Activated CD4-positive, alpha-beta memory T cell treated with anti-CD3 and anti-CD28 coated beads for 36 hours (primary cell): ENCODE measurements around the gene MAGI3. TPM values are rescaled to one million over a fixed set of nuclear protein-coding genes. Genes with fewer than 3 reads are reported as not detected.

Source experiments
- CTCF ChIA-PET: fragments of 350-600 bp; sonication (Branson Sonifier 250); formaldehyde crosslinking; loops from one replicate; lab custom pipeline; 2021; ENCODE audit warnings: antibody characterized with exemption, inconsistent platforms; lab: Charles Lee
- POLR2A ChIA-PET: fragments of 350-600 bp; sonication (Branson Sonifier 250); formaldehyde crosslinking; loops from one replicate; lab custom pipeline; 2021; ENCODE audit warnings: antibody characterized with exemption; lab: Charles Lee
- DNase-seq: peaks from one replicate; pipeline ENCODE4 v3.0.0-alpha.2; 2020
- H3K27ac Mint-ChIP-seq: one replicate; pipeline ENCODE4 v1.8.0; 2021; ENCODE audit warnings: mixed read lengths
- H3K27me3 Mint-ChIP-seq: one replicate; pipeline ENCODE4 v1.8.0; 2021; ENCODE audit warnings: mixed read lengths
- H3K36me3 Mint-ChIP-seq: one replicate; pipeline ENCODE4 v1.8.0; 2021; ENCODE audit warnings: mixed read lengths
- H3K4me1 Mint-ChIP-seq: one replicate; pipeline ENCODE4 v1.8.0; 2021; ENCODE audit warnings: low read depth, mixed read lengths
- H3K4me3 Mint-ChIP-seq: one replicate; pipeline ENCODE4 v1.8.0; 2021; ENCODE audit warnings: mild to moderate bottlenecking, mixed read lengths
- H3K9me3 Mint-ChIP-seq: one replicate; pipeline ENCODE4 v1.8.0; 2021; ENCODE audit warnings: mixed read lengths
- intact Hi-C: fragments of 100-400 bp; cut with micrococcal nuclease; formaldehyde crosslinking; loops from one replicate; pipeline ENCODE4 v1.15.1; 2023
- total RNA-seq, 2 experiments: library from RNA; stranded (reverse); gene quantifications; one replicate each; pipeline ENCODE4 v1.2.3, GENCODE V29; 2021

The MAGI3 gene
- total RNA-seq, 2 experiments from 2014 or later = 7.3 to 7.4 TPM

- peaks cover 6% of the 10 kb centered on the region for H3K36me3 Mint-ChIP-seq
- DNase-seq = no peak
- ChIA-PET POLR2A (no interaction called here), CTCF (interaction anchor here (0.6 kb wide), 1 partner anchor 224 kb away, joined by 3 read pairs; no protein-coding TSS in a partner anchor)
- no peaks in the 10 kb centered on the region for H3K4me1 Mint-ChIP-seq
- no peak overlapping the region for H3K27ac Mint-ChIP-seq
- intact Hi-C loops = no loop called here
- H3K27me3 Mint-ChIP-seq = no peaks in the 10 kb centered on the region
- no peak overlapping the region for H3K4me3 Mint-ChIP-seq
- no peaks in the 10 kb centered on the region for H3K9me3 Mint-ChIP-seq
Measured at GRCh38 chr1:113616156-113616555, 225.8 kb downstream of the MAGI3 start.

- H3K27me3 Mint-ChIP-seq = no peaks in the 10 kb centered on the region
- no peak for DNase-seq
- H3K27ac Mint-ChIP-seq = no peak overlapping the region
- H3K4me3 Mint-ChIP-seq = no peak overlapping the region
- no peaks in the 10 kb centered on the region for H3K4me1 Mint-ChIP-seq
- H3K36me3 Mint-ChIP-seq = peaks cover 10% of the 10 kb centered on the region
- ChIA-PET POLR2A (no interaction called here), CTCF (no interaction called here)
- intact Hi-C loops = no loop called here
- no peaks in the 10 kb centered on the region for H3K9me3 Mint-ChIP-seq
Measured at GRCh38 chr1:113617438-113618141, 227.3 kb downstream of the MAGI3 start.

GRCh38 chr1:113628997-113629396 lies 238.7 kb downstream of the MAGI3 start:
- intact Hi-C loops = no loop called here
- CTCF ChIA-PET = no interaction called here
- Mint-ChIP-seq H3K9me3 (peaks cover 33% of the 10 kb centered on the region), H3K36me3 (peaks cover 36% of the 10 kb centered on the region), H3K27me3 (no peaks in the 10 kb centered on the region), H3K27ac (no peak overlapping the region), H3K4me1 (no peaks in the 10 kb centered on the region), H3K4me3 (no peak overlapping the region)
- POLR2A ChIA-PET = interaction anchor here (0.6 kb wide), 1 partner anchor 426 kb away, joined by 3 read pairs; no protein-coding TSS in a partner anchor
- no peak for DNase-seq

- no peaks in the 10 kb centered on the region for H3K27me3 Mint-ChIP-seq
- peaks cover 30% of the 10 kb centered on the region for H3K9me3 Mint-ChIP-seq
- DNase-seq = no peak
- POLR2A ChIA-PET = no interaction called here
- no peaks in the 10 kb centered on the region for H3K4me1 Mint-ChIP-seq
- no peak overlapping the region for H3K27ac Mint-ChIP-seq
- intact Hi-C loops = no loop called here
- CTCF ChIA-PET = no interaction called here
- no peak overlapping the region for H3K4me3 Mint-ChIP-seq
- H3K36me3 Mint-ChIP-seq = peaks cover 33% of the 10 kb centered on the region
Measured at GRCh38 chr1:113630340-113631327, 240.3 kb downstream of the MAGI3 start.

GRCh38 chr1:113641396-113641795 lies 251.1 kb downstream of the MAGI3 start:
- ChIA-PET POLR2A (no interaction called here), CTCF (no interaction called here)
- H3K36me3 Mint-ChIP-seq = peaks cover 5% of the 10 kb centered on the region
- no peaks in the 10 kb centered on the region for H3K9me3 Mint-ChIP-seq
- H3K4me3 Mint-ChIP-seq = no peak overlapping the region
- H3K4me1 Mint-ChIP-seq = no peaks in the 10 kb centered on the region
- H3K27me3 Mint-ChIP-seq = no peaks in the 10 kb centered on the region
- H3K27ac Mint-ChIP-seq = no peak overlapping the region
- no peak for DNase-seq
- intact Hi-C loops = no loop called here

- intact Hi-C loops = no loop called here
- no peak for DNase-seq
- no peaks in the 10 kb centered on the region for H3K27me3 Mint-ChIP-seq
- no peak overlapping the region for H3K27ac Mint-ChIP-seq
- H3K9me3 Mint-ChIP-seq = no peaks in the 10 kb centered on the region
- ChIA-PET CTCF (no interaction called here), POLR2A (no interaction called here)
- no peaks in the 10 kb centered on the region for H3K4me1 Mint-ChIP-seq
- H3K36me3 Mint-ChIP-seq = peaks cover 8% of the 10 kb centered on the region
- H3K4me3 Mint-ChIP-seq = no peak overlapping the region
Measured at GRCh38 chr1:113647164-113647563, 256.8 kb downstream of the MAGI3 start.

GRCh38 chr1:113648478-113648877 lies 258.2 kb downstream of the MAGI3 start:
- ChIA-PET CTCF (no interaction called here), POLR2A (no interaction called here)
- Mint-ChIP-seq H3K4me1 (no peaks in the 10 kb centered on the region), H3K4me3 (no peak overlapping the region), H3K27me3 (no peaks in the 10 kb centered on the region), H3K36me3 (peaks cover 8% of the 10 kb centered on the region), H3K9me3 (no peaks in the 10 kb centered on the region), H3K27ac (no peak overlapping the region)
- no peak for DNase-seq
- intact Hi-C loops = no loop called here

- no peaks in the 10 kb centered on the region for H3K9me3 Mint-ChIP-seq
- ChIA-PET POLR2A (no interaction called here), CTCF (no interaction called here)
- H3K36me3 Mint-ChIP-seq = no peaks in the 10 kb centered on the region
- H3K4me1 Mint-ChIP-seq = no peaks in the 10 kb centered on the region
- intact Hi-C loops = no loop called here
- no peak for DNase-seq
- no peak overlapping the region for H3K4me3 Mint-ChIP-seq
- H3K27ac Mint-ChIP-seq = no peak overlapping the region
- H3K27me3 Mint-ChIP-seq = no peaks in the 10 kb centered on the region
Measured at GRCh38 chr1:113652771-113653170, 262.5 kb downstream of the MAGI3 start.

GRCh38 chr1:113653741-113654140 lies 263.4 kb downstream of the MAGI3 start:
- CTCF ChIA-PET = no interaction called here

GRCh38 chr1:113654883-113655282 lies 264.6 kb downstream of the MAGI3 start:
- Mint-ChIP-seq H3K27me3 (no peaks in the 10 kb centered on the region), H3K4me1 (no peaks in the 10 kb centered on the region), H3K36me3 (peaks cover 1% of the 10 kb centered on the region), H3K9me3 (no peaks in the 10 kb centered on the region), H3K4me3 (no peak overlapping the region), H3K27ac (no peak overlapping the region)
- ChIA-PET POLR2A (no interaction called here), CTCF (no interaction called here)
- DNase-seq = no peak
- intact Hi-C loops = no loop called here

More at GRCh38 chr1:113653741-113654140, 263.4 kb downstream of the MAGI3 start:
- Mint-ChIP-seq H3K27me3 (no peaks in the 10 kb centered on the region), H3K4me3 (no peak overlapping the region), H3K27ac (no peak overlapping the region), H3K4me1 (no peaks in the 10 kb centered on the region), H3K9me3 (no peaks in the 10 kb centered on the region), H3K36me3 (no peaks in the 10 kb centered on the region)
- intact Hi-C loops = no loop called here
- DNase-seq = no peak
- POLR2A ChIA-PET = no interaction called here

- Mint-ChIP-seq H3K36me3 (peaks cover 1% of the 10 kb centered on the region), H3K27me3 (no peaks in the 10 kb centered on the region), H3K9me3 (no peaks in the 10 kb centered on the region), H3K4me3 (no peak overlapping the region), H3K4me1 (no peaks in the 10 kb centered on the region), H3K27ac (no peak overlapping the region)
- POLR2A ChIA-PET = no interaction called here
- DNase-seq = no peak
- CTCF ChIA-PET = no interaction called here
- intact Hi-C loops = no loop called here
Measured at GRCh38 chr1:113657126-113657525, 266.8 kb downstream of the MAGI3 start.

GRCh38 chr1:113657556-113658063 lies 267.3 kb downstream of the MAGI3 start:
- Mint-ChIP-seq H3K9me3 (no peaks in the 10 kb centered on the region), H3K27me3 (no peaks in the 10 kb centered on the region), H3K36me3 (peaks cover 1% of the 10 kb centered on the region), H3K4me1 (no peaks in the 10 kb centered on the region), H3K4me3 (no peak overlapping the region), H3K27ac (no peak overlapping the region)
- ChIA-PET CTCF (no interaction called here), POLR2A (no interaction called here)
- intact Hi-C loops = no loop called here
- no peak for DNase-seq
